ENCODE data around the gene PTCH1.

PTCH1 gene

GRCh38 chr9:95511952-95512708, 4.6 kb downstream of the PTCH1 start:
- no peak for DNase-seq

- no peak for DNase-seq
Measured at GRCh38 chr9:95511616-95511931, 5.2 kb downstream of the PTCH1 start.

GRCh38 chr9:95510709-95511615, 5.8 kb downstream of the PTCH1 start:
- DNase-seq: peak; percentile 77

GRCh38 chr9:95509851-95510708, 6.7 kb downstream of the PTCH1 start:
- DNase-seq: no peak

GRCh38 chr9:95508968-95509850, 7.6 kb downstream of the PTCH1 start:
- DNase-seq: peak; percentile 10

GRCh38 chr9:95508242-95508967, 8.4 kb downstream of the PTCH1 start:
- no peak for DNase-seq

GRCh38 chr9:95507464-95508241, 9.1 kb downstream of the PTCH1 start:
- DNase-seq: no peak

GRCh38 chr9:95506678-95507463, 9.9 kb downstream of the PTCH1 start:
- no peak for DNase-seq

- DNase-seq: no peak
Measured at GRCh38 chr9:95506428-95506677, 10.4 kb downstream of the PTCH1 start.

- DNase-seq: no peak
Measured at GRCh38 chr9:95505717-95506427, 10.9 kb downstream of the PTCH1 start.

- no peak for DNase-seq
Measured at GRCh38 chr9:95505072-95505716, 11.6 kb downstream of the PTCH1 start.

GRCh38 chr9:95504053-95504963, 12.5 kb downstream of the PTCH1 start:
- no peak for DNase-seq

GRCh38 chr9:95503369-95503768, 13.4 kb downstream of the PTCH1 start:
- DNase-seq: no peak

- no peak for DNase-seq
Measured at GRCh38 chr9:95502248-95502647, 14.5 kb downstream of the PTCH1 start.

GRCh38 chr9:95499847-95500246, 16.9 kb downstream of the PTCH1 start:
- no peak for DNase-seq

GRCh38 chr9:95499046-95499676, 17.6 kb downstream of the PTCH1 start:
- no peak for DNase-seq

- no peak for DNase-seq
Measured at GRCh38 chr9:95498641-95499040, 18.1 kb downstream of the PTCH1 start.

Measured in NK-92 treated with Interleukin-12 subunit alpha and Interleukin-12 subunit beta, amount 100 ng/mL, for 24 hours (cell line).